Midbrain (tissue), 1 donor: ENCODE data around the gene NR5A1.

Experiments used
- DNase-seq: peaks from one replicate; lab custom pipeline; 2025; lab: John Stamatoyannopoulos, UW

NR5A1 gene

GRCh38 chr9:124457887-124458431 is 49.2 kb downstream of the NR5A1 start:
- DNase-seq, result no peak

DNA sequence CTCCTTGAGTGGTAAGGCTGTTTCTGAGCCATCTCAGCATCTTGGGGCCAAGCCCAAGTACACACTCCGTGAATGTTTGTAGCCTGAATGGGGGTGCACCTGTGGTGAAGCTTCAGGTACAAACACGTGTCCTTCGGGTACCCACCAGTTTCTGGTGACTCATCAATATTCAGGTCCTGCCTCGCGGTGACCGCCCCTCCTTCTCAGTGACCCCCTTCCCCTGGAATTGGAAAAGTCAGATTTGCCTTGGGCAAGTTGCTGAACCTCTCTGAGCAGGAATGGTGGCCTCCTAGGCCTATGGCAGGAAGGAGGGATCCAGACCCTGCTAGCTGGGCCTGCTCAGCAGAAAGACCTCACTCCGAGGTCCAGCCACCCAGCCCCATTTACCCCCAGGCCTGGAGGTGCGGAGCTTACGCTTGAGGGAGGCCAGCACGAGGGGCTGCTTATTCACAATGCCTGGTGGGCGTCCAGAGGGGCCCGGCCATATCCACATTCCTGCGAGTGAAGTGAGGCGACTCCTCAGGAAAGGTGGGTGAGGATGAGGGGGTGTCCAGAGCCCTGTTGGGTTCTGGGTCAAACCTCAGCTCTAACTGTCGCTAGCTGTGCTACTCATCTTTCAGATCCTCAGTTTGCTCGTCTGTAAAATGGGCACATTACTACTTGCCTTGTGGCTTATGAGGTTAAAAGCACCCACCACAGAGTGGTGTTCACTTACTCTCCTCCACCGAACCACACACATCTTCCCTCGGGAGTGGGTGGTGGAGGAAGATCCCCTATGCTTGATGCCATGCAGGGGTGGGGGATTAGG is 49.9 kb downstream of the NR5A1 start:
- DNase-seq, result no peak

GRCh38 chr9:124456341-124457078 is 50.7 kb downstream of the NR5A1 start:
- no peak for DNase-seq

- no peak for DNase-seq
Measured at GRCh38 chr9:124455820-124456219, 51.4 kb downstream of the NR5A1 start.

GRCh38 chr9:124454791-124455443 is 52.3 kb downstream of the NR5A1 start:
- DNase-seq, result no peak

- DNase-seq, result no peak
Measured at GRCh38 chr9:124454296-124454695, 52.9 kb downstream of the NR5A1 start.

DNA sequence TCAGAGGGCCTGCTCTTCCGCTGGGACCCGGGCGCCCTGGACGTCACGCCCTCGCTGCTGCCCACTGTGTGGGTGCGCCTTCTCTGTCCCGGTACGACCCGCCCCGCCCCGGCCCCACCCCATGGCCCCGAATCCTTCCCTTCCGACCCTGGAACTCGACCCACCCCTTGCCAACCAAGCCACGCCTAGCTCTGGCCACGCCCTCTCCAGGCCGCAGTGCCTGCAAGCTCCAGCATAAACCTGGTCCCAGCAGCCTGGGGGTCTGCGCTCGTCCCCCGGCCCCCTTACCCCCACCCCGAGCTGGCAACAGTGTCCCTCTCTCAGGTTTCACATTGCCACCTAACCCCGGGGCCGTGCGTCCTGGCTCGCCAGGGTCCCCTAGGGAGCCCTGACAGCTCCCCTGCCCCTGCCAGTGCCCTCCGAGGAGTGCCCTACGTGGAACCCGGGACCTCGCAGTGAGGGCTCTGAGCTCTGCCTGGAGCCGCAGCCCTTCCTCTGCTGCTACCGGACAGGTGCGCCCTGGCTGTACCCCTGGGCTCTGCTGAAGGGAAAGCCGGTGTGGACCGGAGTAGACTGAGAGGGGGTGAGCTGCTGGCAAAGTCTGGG is 53.5 kb downstream of the NR5A1 start:
- DNase-seq, result no peak

GRCh38 chr9:124452841-124453585 is 54.2 kb downstream of the NR5A1 start:
- no peak for DNase-seq

GRCh38 chr9:124452326-124452725 is 54.9 kb downstream of the NR5A1 start:
- DNase-seq, result no peak

GRCh38 chr9:124450931-124451661 is 56.1 kb downstream of the NR5A1 start:
- DNase-seq, result no peak

GRCh38 chr9:124450241-124450924 is 56.8 kb downstream of the NR5A1 start, which contains the start of gene ADGRD2:
ADGRD2 (plus strand) TSS chr9:124450451; CDS start chr9:124451667, 1,216 bp downstream.
- no peak for DNase-seq

DNA sequence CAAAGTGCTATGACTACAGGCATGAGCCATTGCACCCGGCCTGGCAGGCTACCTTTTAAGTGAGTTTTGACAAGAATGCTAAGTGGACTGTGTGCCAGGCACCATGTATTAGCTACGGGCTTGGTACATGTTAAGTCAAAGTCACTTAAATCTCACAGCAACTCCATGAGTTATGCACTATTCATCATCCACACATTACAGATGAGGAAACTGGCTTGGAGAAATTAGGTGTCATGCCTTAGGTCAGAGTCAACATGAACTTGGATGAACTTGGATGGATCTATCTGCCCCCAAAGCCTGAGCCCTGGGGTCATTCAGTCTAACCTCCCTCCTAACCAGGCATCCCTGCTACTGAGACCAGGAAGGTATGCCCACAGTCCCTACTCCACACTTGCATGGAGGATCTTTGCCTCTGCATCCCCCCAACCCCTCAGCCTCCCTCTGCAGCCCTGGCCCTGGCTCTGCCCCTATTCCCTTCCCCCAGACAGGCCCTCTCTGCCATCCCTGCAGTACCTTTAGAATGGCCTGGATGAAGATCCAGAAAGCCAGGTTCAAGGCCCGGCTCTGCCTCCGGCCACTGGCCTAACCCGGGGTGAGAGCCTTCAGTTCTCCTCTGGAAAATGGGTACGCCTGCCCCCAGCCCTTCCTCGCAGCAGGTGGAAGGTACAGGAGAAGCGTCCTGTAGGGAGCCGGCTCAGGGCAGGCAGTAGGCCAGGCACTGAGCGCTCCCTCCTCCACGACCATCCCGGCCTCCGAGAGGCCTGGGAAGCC is 57.6 kb downstream of the NR5A1 start:
- no peak for DNase-seq

DNA sequence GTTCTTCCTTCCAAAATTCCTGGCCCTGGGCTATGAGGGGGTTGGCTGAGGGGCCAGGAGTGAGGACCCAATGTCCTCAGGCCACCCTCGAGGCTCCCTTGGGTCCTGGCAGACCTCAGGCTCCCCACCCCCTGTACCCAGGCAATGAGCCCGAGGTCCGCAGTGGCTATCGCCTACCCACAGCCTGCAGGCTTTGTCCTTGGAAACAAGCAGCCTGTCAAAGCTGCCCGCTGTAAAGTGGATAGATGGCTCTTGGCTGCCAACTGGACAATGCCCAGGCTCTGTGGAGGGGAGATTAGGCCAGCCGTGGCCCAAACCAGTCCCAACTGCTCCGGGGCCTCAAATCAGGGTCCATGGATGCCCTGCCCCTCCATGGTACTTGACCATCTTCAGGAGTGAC is 59.2 kb downstream of the NR5A1 start:
- DNase-seq, result no peak

DNA sequence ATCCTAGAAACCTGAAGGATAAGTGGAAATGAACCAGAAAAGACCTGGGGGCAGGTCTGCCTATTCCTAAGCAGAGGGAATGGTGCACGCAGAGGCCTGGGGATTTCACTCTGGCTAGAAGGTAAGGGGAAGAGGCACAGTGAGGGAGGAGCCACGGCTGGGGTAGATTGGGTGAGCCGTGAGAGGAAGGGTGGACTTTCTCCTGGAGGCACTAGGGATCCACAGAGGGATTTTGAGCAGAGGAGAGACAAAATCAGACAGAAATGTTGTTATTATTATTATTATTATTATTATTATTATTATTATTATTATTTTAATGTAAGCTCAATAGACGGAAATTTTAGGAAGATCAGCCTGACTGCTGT is 59.9 kb downstream of the NR5A1 start:
- DNase-seq, result no peak

- no peak for DNase-seq
Measured at GRCh38 chr9:124444166-124444565, 63.0 kb downstream of the NR5A1 start.

GRCh38 chr9:124443625-124444024 is 63.6 kb downstream of the NR5A1 start:
- DNase-seq, result no peak

GRCh38 chr9:124442826-124443225 is 64.4 kb downstream of the NR5A1 start:
- DNase-seq, result no peak

DNA sequence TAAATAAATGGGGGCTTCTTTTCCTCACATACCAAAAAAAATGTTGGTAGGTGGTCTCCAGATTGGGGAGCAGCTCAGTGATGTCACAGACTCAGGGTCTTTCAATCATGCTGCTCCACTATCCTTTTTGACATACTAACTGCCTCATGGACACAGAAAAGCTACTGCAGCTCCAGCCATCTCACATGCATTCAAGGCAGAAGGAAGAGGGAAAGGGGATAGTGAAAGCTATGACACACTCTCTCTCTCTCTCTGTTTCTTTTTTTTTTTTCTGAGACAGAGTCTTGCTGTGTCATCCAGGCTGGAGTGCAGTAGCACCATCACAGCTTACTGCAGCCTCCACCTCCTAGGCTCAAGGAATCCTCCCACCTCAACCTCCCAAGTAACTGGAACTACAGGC is 64.8 kb downstream of the NR5A1 start:
- no peak for DNase-seq

GRCh38 chr9:124441291-124441690 is 65.9 kb downstream of the NR5A1 start:
- no peak for DNase-seq
